ENCODE data around the gene ATG16L2. TPM values are rescaled to one million over a fixed set of nuclear protein-coding genes. Genes with fewer than 3 reads are reported as not detected.

The ATG16L2 gene
- polyA plus RNA-seq, 1 donor (not counting 4 experiments of a cell fraction or from before 2014, with no cell fraction given), result 9.9 TPM

DNA sequence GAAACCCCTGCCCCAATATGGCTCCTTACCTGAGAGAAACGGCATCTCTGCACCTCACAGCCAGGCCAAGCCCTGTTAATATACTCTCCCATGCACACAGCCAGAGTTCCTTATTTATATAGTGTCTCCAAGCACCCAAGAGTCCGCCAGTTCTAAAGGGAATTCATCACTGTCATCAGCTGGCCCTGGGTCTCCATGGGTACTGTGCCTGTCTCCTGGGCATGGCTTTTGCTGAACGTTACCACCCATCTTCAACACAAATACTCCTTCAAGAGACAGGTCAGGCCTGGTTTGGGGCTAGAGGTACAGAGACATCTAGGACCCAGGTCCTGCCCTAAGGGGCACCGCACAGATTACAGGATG, 1.6 kb upstream of the ATG16L2 start:
- H3K27ac ChIP-seq (ENCODE audit: control insufficient read depth, insufficient read depth, low read length), result peak overlapping the region; percentile 77
- peaks cover 23% of the 10 kb centered on the region for H3K4me1 ChIP-seq (ENCODE audit: control insufficient read depth, extremely low read depth, insufficient read depth, low read length)
- H3K27me3 ChIP-seq (ENCODE audit: control insufficient read depth, extremely low read depth, insufficient read depth, low read length), result no peaks in the 10 kb centered on the region
- no peaks in the 10 kb centered on the region for H3K9me3 ChIP-seq (ENCODE audit: control insufficient read depth, low read depth, low read length)
- H4K20me1 ChIP-seq (ENCODE audit: control insufficient read depth, extremely low read depth, insufficient read depth, low read length), result no peaks in the 10 kb centered on the region
- FAIRE-seq, result no peak
- H3K9me1 ChIP-seq (ENCODE audit: control insufficient read depth, extremely low read depth, insufficient read depth, low read length), result no peaks in the 10 kb centered on the region
- peaks cover 18% of the 10 kb centered on the region for H3K79me2 ChIP-seq (ENCODE audit: control insufficient read depth, insufficient read depth, low read length)
- peak overlapping the region; percentile 68 to 89 (median 75) for H3K4me3 ChIP-seq (ENCODE audit: control insufficient read depth in 2 of 3, extremely low read depth in 1 of 3, insufficient read depth in 2 of 3, low read depth in 1 of 3, low read length in 3 of 3)
- peak overlapping the region; percentile 71 for H2AFZ ChIP-seq (ENCODE audit: control insufficient read depth, low read length)
- no peak for TF ChIP-seq EZH2 (IDR thresholded peaks at IDR 0.05; ENCODE audit: low read length)
- TF ChIP-seq, protein P1, sequence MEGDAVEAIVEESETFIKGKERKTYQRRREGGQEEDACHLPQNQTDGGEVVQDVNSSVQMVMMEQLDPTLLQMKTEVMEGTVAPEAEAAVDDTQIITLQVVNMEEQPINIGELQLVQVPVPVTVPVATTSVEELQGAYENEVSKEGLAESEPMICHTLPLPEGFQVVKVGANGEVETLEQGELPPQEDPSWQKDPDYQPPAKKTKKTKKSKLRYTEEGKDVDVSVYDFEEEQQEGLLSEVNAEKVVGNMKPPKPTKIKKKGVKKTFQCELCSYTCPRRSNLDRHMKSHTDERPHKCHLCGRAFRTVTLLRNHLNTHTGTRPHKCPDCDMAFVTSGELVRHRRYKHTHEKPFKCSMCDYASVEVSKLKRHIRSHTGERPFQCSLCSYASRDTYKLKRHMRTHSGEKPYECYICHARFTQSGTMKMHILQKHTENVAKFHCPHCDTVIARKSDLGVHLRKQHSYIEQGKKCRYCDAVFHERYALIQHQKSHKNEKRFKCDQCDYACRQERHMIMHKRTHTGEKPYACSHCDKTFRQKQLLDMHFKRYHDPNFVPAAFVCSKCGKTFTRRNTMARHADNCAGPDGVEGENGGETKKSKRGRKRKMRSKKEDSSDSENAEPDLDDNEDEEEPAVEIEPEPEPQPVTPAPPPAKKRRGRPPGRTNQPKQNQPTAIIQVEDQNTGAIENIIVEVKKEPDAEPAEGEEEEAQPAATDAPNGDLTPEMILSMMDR (optimal IDR thresholded peaks at IDR 0.05 in 1 of 3, IDR thresholded peaks at IDR 0.05 in 1 of 3, conservative IDR thresholded peaks at IDR 0.05 in 1 of 3; ENCODE audit: extremely low read depth in 1 of 3, insufficient read depth in 2 of 3, low read length in 3 of 3), result no peak
- peak overlapping the region; percentile 91 for H3K4me2 ChIP-seq (ENCODE audit: control insufficient read depth, extremely low read depth, insufficient read depth, low read depth, low read length)
- dilution Hi-C loops (cut with MboI; ENCODE audit: extremely low pct_ligation_motif_present, low sequenced_read_pairs), result loop anchor here (10.0 kb wide), 1 partner anchor 58 kb away; the partner anchor contains the start of gene ARAP1
- H3K36me3 ChIP-seq (ENCODE audit: control insufficient read depth in 2 of 2, extremely low read depth in 1 of 2, insufficient read depth in 2 of 2, low read length in 2 of 2), result peaks cover 8 to 10% of the 10 kb centered on the region in 2 experiments
- H3K9ac ChIP-seq (ENCODE audit: control insufficient read depth, extremely low read depth, insufficient read depth, low read length), result peak overlapping the region; percentile 85
- DNase-seq (ENCODE audit: low read depth, low spot score), result no peak

DNA sequence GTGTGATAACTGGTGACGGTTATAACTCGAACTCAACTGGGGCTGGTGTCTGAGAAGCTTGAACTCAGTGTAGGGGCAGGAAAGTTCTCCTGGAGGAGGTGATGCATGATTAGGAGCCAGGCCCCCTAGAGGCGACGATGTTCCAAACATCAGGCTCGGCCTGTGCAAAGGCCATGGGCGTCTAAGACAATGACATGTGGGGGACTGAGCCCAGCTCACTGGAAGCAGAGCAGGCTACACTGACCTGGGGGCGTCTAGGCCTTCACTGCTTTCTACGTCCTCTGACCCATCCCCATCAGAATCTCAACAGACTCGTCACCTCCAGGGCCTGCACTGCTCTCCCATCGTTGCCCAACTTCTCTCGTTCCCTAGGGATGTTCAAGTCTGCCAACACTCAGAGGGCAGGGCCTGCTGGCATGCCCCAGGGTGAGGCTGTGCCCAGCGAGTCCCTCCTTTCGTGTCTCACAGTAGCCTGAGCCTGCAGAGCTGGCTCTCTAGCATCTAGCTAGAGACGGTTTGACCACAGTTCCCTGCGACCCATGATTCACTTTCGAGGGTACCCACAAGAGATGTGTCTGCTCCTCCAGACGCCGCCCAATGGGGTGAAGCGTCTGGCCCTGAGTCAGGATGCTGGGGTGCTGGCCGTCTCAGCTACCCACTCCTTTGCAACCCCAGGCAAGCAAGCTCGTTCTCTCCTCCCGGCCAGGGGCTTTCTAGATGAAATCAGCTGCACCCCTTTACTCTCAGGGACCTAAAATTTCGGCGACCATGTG, 1.1 kb upstream of the ATG16L2 start:
- no peak for TF ChIP-seq EZH2 (IDR thresholded peaks at IDR 0.05; ENCODE audit: low read length)
- TF ChIP-seq, protein P1 (optimal IDR thresholded peaks at IDR 0.05 in 1 of 3, IDR thresholded peaks at IDR 0.05 in 1 of 3, conservative IDR thresholded peaks at IDR 0.05 in 1 of 3; ENCODE audit: extremely low read depth in 1 of 3, insufficient read depth in 2 of 3, low read length in 3 of 3), result peak; percentile 74 to 83 (median 76)
- Histone ChIP-seq H3K4me2 (ENCODE audit: control insufficient read depth, extremely low read depth, insufficient read depth, low read depth, low read length) (peak overlapping the region; percentile 91), H3K9me1 (ENCODE audit: control insufficient read depth, extremely low read depth, insufficient read depth, low read length) (no peaks in the 10 kb centered on the region), H3K36me3 (ENCODE audit: control insufficient read depth in 2 of 2, extremely low read depth in 1 of 2, insufficient read depth in 2 of 2, low read length in 2 of 2) (peaks cover 8 to 13% of the 10 kb centered on the region in 2 experiments), H2AFZ (ENCODE audit: control insufficient read depth, low read length) (peak overlapping the region; percentile 85), H3K79me2 (ENCODE audit: control insufficient read depth, insufficient read depth, low read length) (peaks cover 18% of the 10 kb centered on the region), H3K4me1 (ENCODE audit: control insufficient read depth, extremely low read depth, insufficient read depth, low read length) (peaks cover 23% of the 10 kb centered on the region), H3K4me3 (ENCODE audit: control insufficient read depth in 2 of 3, extremely low read depth in 1 of 3, insufficient read depth in 2 of 3, low read depth in 1 of 3, low read length in 3 of 3) (peak overlapping the region; percentile 68 to 89 (median 75)), H4K20me1 (ENCODE audit: control insufficient read depth, extremely low read depth, insufficient read depth, low read length) (no peaks in the 10 kb centered on the region), H3K27me3 (ENCODE audit: control insufficient read depth, extremely low read depth, insufficient read depth, low read length) (no peaks in the 10 kb centered on the region), H3K9me3 (ENCODE audit: control insufficient read depth, low read depth, low read length) (no peaks in the 10 kb centered on the region), H3K9ac (ENCODE audit: control insufficient read depth, extremely low read depth, insufficient read depth, low read length) (peak overlapping the region; percentile 85), H3K27ac (ENCODE audit: control insufficient read depth, insufficient read depth, low read length) (peak overlapping the region; percentile 77)
- dilution Hi-C loops (cut with MboI; ENCODE audit: extremely low pct_ligation_motif_present, low sequenced_read_pairs), result loop anchor here (10.0 kb wide), 1 partner anchor 58 kb away; the partner anchor contains the start of gene ARAP1
- FAIRE-seq (peak; percentile 32), DNase-seq (ENCODE audit: low read depth, low spot score) (no peak)

Data from keratinocyte (primary cell).